Stimulated activated naive B cell treated with anti-CD40 and anti-IgM and Interleukin-4, amounts not matched to agents 10 μg/mL and 1 μg/mL and 100 μg/mL, for 72 hours (primary cell): ENCODE results near the gene TAC4.

ENCODE experiments used
- ATAC-seq, 2 donors: fragments of 150-1000 bp; cut with Tn5 transposase; replicated peaks; 2 replicates each; pipeline ENCODE4 v1.10.0; 2021; ENCODE audit warnings: moderate library complexity in 1 of 2
- DNase-seq: peaks from one replicate; pipeline ENCODE4 v3.0.0; 2021
- H3K27ac Mint-ChIP-seq: one replicate; pipeline ENCODE4 v1.8.0; 2022; ENCODE audit warnings: mild to moderate bottlenecking, mixed read lengths
- H3K27me3 Mint-ChIP-seq, 2 donors: one replicate each; pipeline ENCODE4 v1.8.0; 2022; ENCODE audit warnings: mixed read lengths in 2 of 2
- H3K36me3 Mint-ChIP-seq, 2 donors: one replicate each; pipeline ENCODE4 v1.8.0; 2022; ENCODE audit warnings: mixed read lengths in 2 of 2, mild to moderate bottlenecking in 1 of 2
- H3K4me1 Mint-ChIP-seq, 2 donors: one replicate each; pipeline ENCODE4 v1.8.0; 2022; ENCODE audit warnings: mixed read lengths in 2 of 2, mild to moderate bottlenecking in 1 of 2
- H3K4me3 Mint-ChIP-seq, 2 donors: one replicate each; pipeline ENCODE4 v1.8.0; 2022; ENCODE audit warnings: mild to moderate bottlenecking in 2 of 2, mixed read lengths in 2 of 2, moderate library complexity in 1 of 2
- H3K9me3 Mint-ChIP-seq, 2 donors: one replicate each; pipeline ENCODE4 v1.8.0; 2022; ENCODE audit warnings: mixed read lengths in 2 of 2, mild to moderate bottlenecking in 1 of 2

Gene TAC4

GRCh38 chr17:49861150-49861884 lies 13.4 kb upstream of the TAC4 start:
- no peak for DNase-seq
- peak; percentile 49 to 61 for ATAC-seq
- H3K4me3 Mint-ChIP-seq: no peak overlapping the region
- H3K27ac Mint-ChIP-seq: no peak overlapping the region
- no peaks in the 10 kb centered on the region for H3K36me3 Mint-ChIP-seq
- H3K9me3 Mint-ChIP-seq: no peaks in the 10 kb centered on the region
- peaks cover 30 to 43% of the 10 kb centered on the region in 2 donors for H3K27me3 Mint-ChIP-seq
- H3K4me1 Mint-ChIP-seq: peaks cover 4 to 7% of the 10 kb centered on the region in 2 donors

GRCh38 chr17:49859991-49860953 lies 12.4 kb upstream of the TAC4 start:
- Mint-ChIP-seq H3K4me3 (no peak overlapping the region), H3K27me3 (peaks cover 36 to 51% of the 10 kb centered on the region in 2 donors), H3K27ac (no peak overlapping the region), H3K36me3 (no peaks in the 10 kb centered on the region), H3K4me1 (peaks cover 4 to 7% of the 10 kb centered on the region in 2 donors), H3K9me3 (no peaks in the 10 kb centered on the region)
- no peak for ATAC-seq
- no peak for DNase-seq

- peaks cover 6 to 7% of the 10 kb centered on the region in 2 donors for H3K4me1 Mint-ChIP-seq
- no peaks in the 10 kb centered on the region for H3K36me3 Mint-ChIP-seq
- no peak overlapping the region for H3K27ac Mint-ChIP-seq
- no peak overlapping the region for H3K4me3 Mint-ChIP-seq
- peaks cover 45 to 61% of the 10 kb centered on the region in 2 donors for H3K27me3 Mint-ChIP-seq
- no peaks in the 10 kb centered on the region for H3K9me3 Mint-ChIP-seq
- DNase-seq: no peak
- ATAC-seq: no peak
Measured at GRCh38 chr17:49858796-49859195, 10.9 kb upstream of the TAC4 start.

GRCh38 chr17:49854126-49854525 lies 6.3 kb upstream of the TAC4 start:
- no peaks in the 10 kb centered on the region for H3K36me3 Mint-ChIP-seq
- peak overlapping the region; percentile 15 for H3K27ac Mint-ChIP-seq
- H3K4me3 Mint-ChIP-seq: no peak overlapping the region
- H3K9me3 Mint-ChIP-seq: no peaks in the 10 kb centered on the region
- ATAC-seq: no peak
- no peak for DNase-seq
- H3K27me3 Mint-ChIP-seq: peaks cover 51 to 62% of the 10 kb centered on the region in 2 donors
- peaks cover 15 to 17% of the 10 kb centered on the region in 2 donors for H3K4me1 Mint-ChIP-seq

- H3K27me3 Mint-ChIP-seq: peaks cover 46 to 56% of the 10 kb centered on the region in 2 donors
- no peaks in the 10 kb centered on the region for H3K9me3 Mint-ChIP-seq
- peaks cover 15 to 17% of the 10 kb centered on the region in 2 donors for H3K4me1 Mint-ChIP-seq
- no peak for DNase-seq
- no peak for ATAC-seq
- no peak overlapping the region for H3K4me3 Mint-ChIP-seq
- no peak overlapping the region for H3K27ac Mint-ChIP-seq
- H3K36me3 Mint-ChIP-seq: no peaks in the 10 kb centered on the region
Measured at GRCh38 chr17:49853470-49854015, 5.7 kb upstream of the TAC4 start.

- H3K9me3 Mint-ChIP-seq: no peaks in the 10 kb centered on the region
- DNase-seq (peak; percentile 36), ATAC-seq (peak; percentile 58 to 59)
- peaks cover 15 to 17% of the 10 kb centered on the region in 2 donors for H3K4me1 Mint-ChIP-seq
- peak overlapping the region; percentile 82 to 84 for H3K4me3 Mint-ChIP-seq
- peaks cover 43 to 52% of the 10 kb centered on the region in 2 donors for H3K27me3 Mint-ChIP-seq
- peak overlapping the region; percentile 77 for H3K27ac Mint-ChIP-seq
- H3K36me3 Mint-ChIP-seq: peaks cover 7 to 10% of the 10 kb centered on the region in 2 donors
Measured at GRCh38 chr17:49851387-49852291, 3.8 kb upstream of the TAC4 start.

- Mint-ChIP-seq H3K4me1 (peaks cover 15 to 17% of the 10 kb centered on the region in 2 donors), H3K36me3 (peaks cover 7 to 10% of the 10 kb centered on the region in 2 donors), H3K27ac (peak overlapping the region; percentile 92), H3K4me3 (peak overlapping the region; percentile 84 to 93), H3K9me3 (no peaks in the 10 kb centered on the region), H3K27me3 (peaks cover 43 to 51% of the 10 kb centered on the region in 2 donors)
- DNase-seq (no peak), ATAC-seq (peak; percentile 11 to 28)
Measured at GRCh38 chr17:49850772-49851386, 3.0 kb upstream of the TAC4 start.

- H3K27ac Mint-ChIP-seq: no peak overlapping the region
- peak overlapping the region in 1 of 2 donors; percentile 77 for H3K4me3 Mint-ChIP-seq
- H3K36me3 Mint-ChIP-seq: peaks cover 7 to 14% of the 10 kb centered on the region in 2 donors
Measured at GRCh38 chr17:49850218-49850610, 2.3 kb upstream of the TAC4 start.

GRCh38 chr17:49848739-49849138 lies 870 bp upstream of the TAC4 start:
- Mint-ChIP-seq H3K36me3 (peaks cover 10 to 23% of the 10 kb centered on the region in 2 donors), H3K27me3 (peaks cover 23 to 29% of the 10 kb centered on the region in 2 donors), H3K4me3 (no peak overlapping the region), H3K27ac (no peak overlapping the region), H3K9me3 (no peaks in the 10 kb centered on the region), H3K4me1 (peaks cover 16 to 23% of the 10 kb centered on the region in 2 donors)
- ATAC-seq (no peak), DNase-seq (no peak)

More at GRCh38 chr17:49850218-49850610, 2.3 kb upstream of the TAC4 start:
- peaks cover 36 to 44% of the 10 kb centered on the region in 2 donors for H3K27me3 Mint-ChIP-seq
- no peaks in the 10 kb centered on the region for H3K9me3 Mint-ChIP-seq
- DNase-seq (no peak), ATAC-seq (no peak)
- peaks cover 16 to 19% of the 10 kb centered on the region in 2 donors for H3K4me1 Mint-ChIP-seq

- H3K4me3 Mint-ChIP-seq: no peak overlapping the region
- ATAC-seq: no peak
- peaks cover 19 to 31% of the 10 kb centered on the region in 2 donors for H3K36me3 Mint-ChIP-seq
Measured at GRCh38 chr17:49846938-49847712, 744 bp downstream of the TAC4 start.

GRCh38 chr17:49845321-49845720 lies 2.5 kb downstream of the TAC4 start:
- peaks cover 22 to 37% of the 10 kb centered on the region in 2 donors for H3K36me3 Mint-ChIP-seq
- ATAC-seq (no peak), DNase-seq (no peak)
- no peaks in the 10 kb centered on the region for H3K27me3 Mint-ChIP-seq
- H3K4me1 Mint-ChIP-seq: peaks cover 6% of the 10 kb centered on the region in 2 donors
- no peak overlapping the region for H3K4me3 Mint-ChIP-seq
- H3K9me3 Mint-ChIP-seq: no peaks in the 10 kb centered on the region
- no peak overlapping the region for H3K27ac Mint-ChIP-seq

More at GRCh38 chr17:49846938-49847712, 744 bp downstream of the TAC4 start:
- no peak for DNase-seq
- H3K9me3 Mint-ChIP-seq: no peaks in the 10 kb centered on the region
- H3K27ac Mint-ChIP-seq: no peak overlapping the region
- peaks cover 11 to 13% of the 10 kb centered on the region in 2 donors for H3K27me3 Mint-ChIP-seq
- peaks cover 13 to 19% of the 10 kb centered on the region in 2 donors for H3K4me1 Mint-ChIP-seq

GRCh38 chr17:49843774-49844350 lies 4.0 kb downstream of the TAC4 start:
- ATAC-seq (no peak), DNase-seq (no peak)
- Mint-ChIP-seq H3K27ac (no peak overlapping the region), H3K36me3 (peaks cover 29 to 46% of the 10 kb centered on the region in 2 donors), H3K4me3 (no peak overlapping the region), H3K9me3 (no peaks in the 10 kb centered on the region), H3K4me1 (peaks cover 6 to 7% of the 10 kb centered on the region in 2 donors), H3K27me3 (no peaks in the 10 kb centered on the region)
